HG02885 (cell line): ENCODE results near the gene LDB2.

ENCODE experiments used
- ATAC-seq: cut with Tn5 transposase; IDR thresholded peaks from one replicate; pipeline ENCODE4 v1.9.1; 2021; ENCODE audit warnings: mild to moderate bottlenecking; ENCODE audit not compliant: unreplicated experiment, poor library complexity

Gene LDB2

GRCh38 chr4:16887887-16888286, 10.6 kb downstream of the LDB2 start:
- no peak for ATAC-seq

DNA sequence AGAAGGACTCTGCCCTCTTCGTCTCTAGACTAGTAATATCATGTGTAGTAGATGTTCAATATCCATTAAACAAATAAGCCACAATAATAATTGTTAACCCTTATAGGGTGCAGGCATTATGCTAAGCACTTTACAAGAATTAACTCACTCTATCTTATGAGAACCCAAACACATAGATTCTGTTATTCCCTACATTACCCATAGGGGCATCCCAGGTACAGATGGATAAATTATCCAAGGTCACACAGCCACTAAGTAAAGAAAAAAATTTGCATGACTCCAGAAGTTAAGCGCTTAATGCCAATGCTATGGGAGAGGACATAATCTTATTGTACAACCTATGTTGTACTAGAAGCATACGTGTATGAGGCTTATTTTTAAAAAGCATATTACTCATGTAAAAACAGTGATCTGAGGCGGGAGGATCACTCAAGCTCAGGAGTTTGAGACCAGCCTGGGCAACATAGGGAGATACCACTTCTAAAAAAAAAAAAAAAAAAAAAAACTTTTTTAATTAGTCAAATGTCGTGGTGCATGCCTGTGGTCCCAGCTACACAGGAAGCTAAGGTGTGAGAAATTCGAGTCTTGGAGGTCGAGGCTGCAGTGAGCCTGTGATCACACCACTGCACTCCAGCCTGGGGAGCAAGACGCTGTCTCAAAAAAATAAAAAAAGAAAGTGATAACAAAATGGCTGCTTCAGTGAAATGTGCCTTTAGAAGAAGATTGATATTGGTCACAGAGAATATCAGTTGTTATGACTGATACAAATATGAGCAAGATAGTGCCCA, 13.6 kb downstream of the LDB2 start:
- no peak for ATAC-seq

GRCh38 chr4:16883806-16884205, 14.6 kb downstream of the LDB2 start:
- ATAC-seq, result no peak

- no peak for ATAC-seq
Measured at GRCh38 chr4:16881151-16881884, 17.1 kb downstream of the LDB2 start.

DNA sequence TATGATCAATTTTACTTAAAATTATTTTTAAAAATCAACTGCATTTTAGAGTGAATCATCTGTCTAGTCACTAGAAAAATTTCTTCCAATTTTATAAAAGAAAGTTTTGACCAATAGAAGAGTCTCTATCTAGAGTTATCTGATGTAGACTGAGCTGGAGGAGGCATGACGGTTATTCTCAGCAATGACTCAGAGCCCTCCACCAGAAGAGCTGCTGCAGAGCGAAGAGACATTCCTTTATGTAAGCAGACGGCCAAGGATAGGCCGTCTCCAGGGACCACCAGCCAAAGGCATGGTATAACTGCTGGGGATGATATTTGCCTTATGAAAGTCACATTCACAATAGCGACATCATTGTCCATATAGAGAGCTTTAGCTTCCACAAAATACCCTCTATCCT, 23.0 kb downstream of the LDB2 start:
- ATAC-seq, result no peak

DNA sequence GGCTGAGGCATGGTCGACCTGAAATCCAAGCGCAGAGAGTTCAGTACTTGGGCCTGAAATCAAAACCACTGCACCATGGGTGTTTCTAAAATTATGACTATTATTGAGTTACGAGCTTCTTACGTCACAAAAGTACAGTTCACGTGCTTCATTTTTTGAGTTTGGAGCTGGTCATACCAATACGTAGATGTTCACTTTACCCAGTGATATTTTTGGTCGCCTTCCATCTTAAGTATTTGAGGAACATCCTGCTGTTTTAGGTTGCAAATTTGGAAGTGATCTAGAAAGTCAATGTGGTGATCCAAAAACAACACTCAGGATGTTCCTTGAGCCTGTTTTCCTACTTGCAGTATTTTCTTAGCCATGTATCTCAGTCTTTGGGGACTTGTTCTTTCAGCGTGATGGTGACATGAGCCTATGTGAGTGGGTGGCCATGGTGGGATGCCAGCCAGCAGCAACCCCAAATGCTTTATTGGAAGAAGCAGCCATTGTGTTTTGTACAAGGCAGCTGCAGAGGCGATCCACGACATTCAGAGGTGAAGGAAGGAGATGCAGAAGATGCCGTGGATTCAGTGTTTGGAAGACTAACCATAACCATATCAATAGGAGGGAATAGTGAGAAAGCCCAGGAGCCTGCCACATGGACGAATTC, 28.7 kb downstream of the LDB2 start:
- ATAC-seq, result no peak

- no peak for ATAC-seq
Measured at GRCh38 chr4:16868674-16869073, 29.8 kb downstream of the LDB2 start.

- no peak for ATAC-seq
Measured at GRCh38 chr4:16867827-16868226, 30.6 kb downstream of the LDB2 start.

- ATAC-seq, result no peak
Measured at GRCh38 chr4:16866974-16867373, 31.5 kb downstream of the LDB2 start.

GRCh38 chr4:16865897-16866283, 32.6 kb downstream of the LDB2 start:
- no peak for ATAC-seq

GRCh38 chr4:16865209-16865896, 33.1 kb downstream of the LDB2 start:
- ATAC-seq, result no peak

DNA sequence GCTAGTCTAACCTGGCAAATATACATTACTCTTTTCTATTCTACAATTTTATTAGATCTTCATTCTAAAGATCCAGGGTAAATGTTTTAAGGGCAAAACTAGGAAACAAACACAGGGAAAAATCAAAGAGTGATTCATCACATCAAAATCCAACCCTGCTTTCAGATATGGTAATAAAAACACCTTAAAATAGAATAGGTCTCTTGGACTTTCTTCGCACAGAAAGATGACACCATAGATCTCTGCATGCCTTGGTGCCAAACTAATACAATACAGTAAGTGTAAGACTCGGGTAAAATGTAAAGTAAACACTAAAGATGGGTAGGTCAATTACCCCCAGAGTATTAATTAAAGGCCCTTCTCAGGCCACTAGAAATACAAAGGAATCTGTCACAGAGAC, 34.2 kb downstream of the LDB2 start:
- no peak for ATAC-seq

GRCh38 chr4:16862697-16863096, 35.7 kb downstream of the LDB2 start:
- ATAC-seq, result no peak

DNA sequence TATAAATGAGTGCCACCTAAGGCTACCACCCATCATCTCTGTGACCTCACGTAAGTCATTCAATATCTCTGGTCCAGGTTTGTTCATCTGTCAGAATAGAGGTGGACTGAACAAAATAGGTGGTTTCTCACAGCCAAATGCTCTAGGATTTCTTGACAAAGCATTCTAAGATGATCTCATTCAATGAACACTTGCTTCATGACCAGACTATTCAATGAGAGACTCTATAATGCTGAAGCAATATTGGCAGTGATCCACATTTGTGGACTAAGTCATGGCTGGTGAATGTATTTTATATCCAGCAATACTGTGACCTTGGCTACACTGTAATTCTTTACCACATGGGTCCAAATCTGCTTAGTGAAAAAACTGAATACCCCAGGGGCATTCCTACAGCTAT, 37.9 kb downstream of the LDB2 start:
- ATAC-seq, result no peak

GRCh38 chr4:16859031-16859430, 39.4 kb downstream of the LDB2 start:
- ATAC-seq, result no peak

DNA sequence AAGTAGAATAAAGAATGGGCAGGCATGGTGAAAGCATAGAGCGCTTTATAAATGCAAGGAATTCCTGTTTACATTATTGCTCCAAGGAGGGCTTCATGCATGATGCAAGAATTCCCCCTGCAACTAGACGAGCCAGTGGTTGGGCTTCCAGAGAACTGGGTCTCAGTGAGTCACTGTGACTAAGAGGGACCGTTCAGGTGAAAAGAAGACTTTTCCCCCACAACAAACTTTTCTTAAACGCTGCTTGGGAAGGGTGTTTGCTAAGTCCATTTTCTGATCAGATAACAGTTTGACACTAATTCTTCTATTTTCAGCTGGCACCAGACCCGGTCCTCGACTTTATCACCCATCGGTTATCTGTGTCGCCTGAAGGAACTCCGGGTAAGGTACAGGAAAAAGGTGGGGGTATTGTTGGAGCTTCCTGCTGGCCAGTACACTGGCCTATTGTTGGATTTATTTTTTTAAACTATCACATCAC, 40.1 kb downstream of the LDB2 start:
- ATAC-seq, result no peak

DNA sequence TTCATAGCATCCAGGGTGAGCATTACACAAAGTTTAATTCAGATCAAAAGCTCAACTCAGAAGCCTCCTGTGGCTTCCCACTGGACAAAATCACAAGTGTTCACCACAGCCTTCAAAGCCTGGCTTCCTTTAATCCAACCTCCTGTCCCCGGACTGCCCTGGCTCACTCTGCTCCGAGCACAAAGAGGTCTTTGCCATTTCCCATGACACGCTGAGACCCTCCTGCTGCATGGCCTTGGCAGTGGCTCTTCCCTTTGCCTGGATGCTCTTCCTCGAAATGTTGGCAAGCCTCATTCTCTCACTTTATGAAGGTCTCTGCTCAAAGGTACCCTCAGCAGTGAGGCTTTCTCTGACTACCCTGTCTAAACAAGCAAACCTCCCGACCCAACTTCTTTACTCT, 41.0 kb downstream of the LDB2 start:
- ATAC-seq, result no peak

DNA sequence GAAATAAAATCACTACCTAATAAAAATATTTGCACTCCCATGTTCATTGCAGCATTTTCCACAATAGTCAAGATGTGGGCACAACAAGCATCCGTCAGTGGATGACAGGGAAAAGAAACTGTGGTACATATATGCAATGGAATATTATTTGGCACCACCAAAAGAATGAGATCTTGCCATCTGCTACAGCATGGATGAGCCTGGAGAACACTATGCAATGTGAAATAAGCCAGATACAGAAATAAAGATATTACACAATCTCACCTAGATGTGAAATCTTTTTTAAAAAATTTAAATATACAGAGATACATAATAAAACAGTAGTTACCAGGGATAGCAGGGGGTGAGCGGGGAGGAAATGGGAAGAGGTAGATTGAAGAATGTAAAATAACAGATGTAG, 44.8 kb downstream of the LDB2 start:
- ATAC-seq, result no peak

- ATAC-seq, result no peak
Measured at GRCh38 chr4:16852644-16853043, 45.8 kb downstream of the LDB2 start.

DNA sequence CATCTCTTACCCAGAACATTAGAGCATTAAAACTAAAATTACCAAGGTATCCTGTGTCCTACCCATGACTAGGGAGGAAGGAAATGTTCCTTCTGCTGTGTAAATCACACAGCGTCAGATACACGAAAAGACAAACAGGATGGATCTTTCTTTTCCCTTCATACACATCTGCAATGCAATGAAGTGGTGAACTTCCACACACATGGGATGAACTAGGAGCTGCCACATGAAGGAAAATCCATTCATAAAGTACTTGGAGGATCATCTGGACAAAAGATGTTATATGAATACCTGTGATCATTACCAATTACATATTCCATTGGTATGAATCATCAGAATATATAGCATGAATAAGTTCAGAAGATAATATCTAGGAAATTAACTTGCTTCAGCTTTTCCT, 46.2 kb downstream of the LDB2 start:
- no peak for ATAC-seq
